ENCODE data around the gene DDHD1.

Gene DDHD1

GRCh38 chr14:53043027-53043581 lies 110.0 kb downstream of the DDHD1 start:
- H3K4me3 Mint-ChIP-seq: no peak overlapping the region
- peaks cover 5% of the 10 kb centered on the region for H3K4me1 Mint-ChIP-seq
- CTCF ChIA-PET: interaction anchor here (2.4 kb wide), 1 partner anchor 11 kb away, joined by 8 read pairs; no protein-coding TSS in a partner anchor
- H3K9me3 Mint-ChIP-seq: no peaks in the 10 kb centered on the region
- no peaks in the 10 kb centered on the region for H3K27me3 Mint-ChIP-seq
- no peak for DNase-seq
- H3K27ac Mint-ChIP-seq: no peak overlapping the region
- H3K36me3 Mint-ChIP-seq: peaks cover 67% of the 10 kb centered on the region

GRCh38 chr14:53042480-53042879 lies 110.6 kb downstream of the DDHD1 start:
- peaks cover 5% of the 10 kb centered on the region for H3K4me1 Mint-ChIP-seq
- no peaks in the 10 kb centered on the region for H3K27me3 Mint-ChIP-seq
- H3K9me3 Mint-ChIP-seq: no peaks in the 10 kb centered on the region
- H3K27ac Mint-ChIP-seq: no peak overlapping the region
- H3K36me3 Mint-ChIP-seq: peaks cover 70% of the 10 kb centered on the region
- no peak overlapping the region for H3K4me3 Mint-ChIP-seq
- CTCF ChIA-PET: no interaction called here
- no peak for DNase-seq

- Mint-ChIP-seq H3K4me3 (no peak overlapping the region), H3K4me1 (peaks cover 7% of the 10 kb centered on the region), H3K36me3 (peaks cover 76% of the 10 kb centered on the region), H3K27ac (no peak overlapping the region), H3K27me3 (no peaks in the 10 kb centered on the region), H3K9me3 (peaks cover 2% of the 10 kb centered on the region)
- no peak for DNase-seq
- CTCF ChIA-PET: no interaction called here
Observed at GRCh38 chr14:53041067-53041466, 112.1 kb downstream of the DDHD1 start.

GRCh38 chr14:53038629-53039028 lies 114.5 kb downstream of the DDHD1 start:
- H3K27ac Mint-ChIP-seq: no peak overlapping the region
- CTCF ChIA-PET: no interaction called here
- no peak overlapping the region for H3K4me3 Mint-ChIP-seq
- DNase-seq: no peak
- peaks cover 2% of the 10 kb centered on the region for H3K9me3 Mint-ChIP-seq
- peaks cover 81% of the 10 kb centered on the region for H3K36me3 Mint-ChIP-seq
- H3K27me3 Mint-ChIP-seq: no peaks in the 10 kb centered on the region
- H3K4me1 Mint-ChIP-seq: peaks cover 22% of the 10 kb centered on the region

- peaks cover 82% of the 10 kb centered on the region for H3K36me3 Mint-ChIP-seq
- H3K4me1 Mint-ChIP-seq: peaks cover 28% of the 10 kb centered on the region
- peaks cover 2% of the 10 kb centered on the region for H3K9me3 Mint-ChIP-seq
- CTCF ChIA-PET: no interaction called here
- H3K4me3 Mint-ChIP-seq: no peak overlapping the region
- H3K27me3 Mint-ChIP-seq: no peaks in the 10 kb centered on the region
- no peak for DNase-seq
- no peak overlapping the region for H3K27ac Mint-ChIP-seq
Observed at GRCh38 chr14:53037016-53037415, 116.1 kb downstream of the DDHD1 start.

- DNase-seq: no peak
- H3K27ac Mint-ChIP-seq: no peak overlapping the region
- H3K36me3 Mint-ChIP-seq: peaks cover 77% of the 10 kb centered on the region
- H3K4me1 Mint-ChIP-seq: peaks cover 42% of the 10 kb centered on the region
- no peaks in the 10 kb centered on the region for H3K27me3 Mint-ChIP-seq
- no peak overlapping the region for H3K4me3 Mint-ChIP-seq
- CTCF ChIA-PET: no interaction called here
- H3K9me3 Mint-ChIP-seq: peaks cover 3% of the 10 kb centered on the region
Observed at GRCh38 chr14:53035336-53036210, 117.5 kb downstream of the DDHD1 start.

- H3K9me3 Mint-ChIP-seq: peaks cover 10% of the 10 kb centered on the region
- DNase-seq: no peak
- CTCF ChIA-PET: no interaction called here
- H3K36me3 Mint-ChIP-seq: peaks cover 77% of the 10 kb centered on the region
- no peak overlapping the region for H3K27ac Mint-ChIP-seq
- peaks cover 50% of the 10 kb centered on the region for H3K4me1 Mint-ChIP-seq
- H3K4me3 Mint-ChIP-seq: no peak overlapping the region
- no peaks in the 10 kb centered on the region for H3K27me3 Mint-ChIP-seq
Observed at GRCh38 chr14:53034688-53035230, 118.4 kb downstream of the DDHD1 start.

GRCh38 chr14:53034036-53034435 lies 119.1 kb downstream of the DDHD1 start:
- CTCF ChIA-PET: no interaction called here
- no peak overlapping the region for H3K4me3 Mint-ChIP-seq
- DNase-seq: no peak
- no peak overlapping the region for H3K27ac Mint-ChIP-seq
- peaks cover 51% of the 10 kb centered on the region for H3K4me1 Mint-ChIP-seq
- H3K36me3 Mint-ChIP-seq: peaks cover 74% of the 10 kb centered on the region
- no peaks in the 10 kb centered on the region for H3K27me3 Mint-ChIP-seq
- H3K9me3 Mint-ChIP-seq: peaks cover 14% of the 10 kb centered on the region

- no peak overlapping the region for H3K27ac Mint-ChIP-seq
- peaks cover 19% of the 10 kb centered on the region for H3K9me3 Mint-ChIP-seq
- H3K4me1 Mint-ChIP-seq: peaks cover 59% of the 10 kb centered on the region
- no peak overlapping the region for H3K4me3 Mint-ChIP-seq
- CTCF ChIA-PET: interaction anchor here (1.3 kb wide), 1 partner anchor 21 kb away, joined by 3 read pairs; no protein-coding TSS in a partner anchor
- DNase-seq: no peak
- H3K27me3 Mint-ChIP-seq: no peaks in the 10 kb centered on the region
- H3K36me3 Mint-ChIP-seq: peaks cover 69% of the 10 kb centered on the region
Observed at GRCh38 chr14:53032838-53033390, 120.2 kb downstream of the DDHD1 start.

- Mint-ChIP-seq H3K27ac (no peak overlapping the region), H3K27me3 (no peaks in the 10 kb centered on the region), H3K4me1 (peaks cover 65% of the 10 kb centered on the region), H3K36me3 (peaks cover 69% of the 10 kb centered on the region), H3K4me3 (no peak overlapping the region), H3K9me3 (peaks cover 22% of the 10 kb centered on the region)
- CTCF ChIA-PET: interaction anchor here (1.3 kb wide), 1 partner anchor 22 kb away, joined by 3 read pairs; no protein-coding TSS in a partner anchor
- DNase-seq: no peak
Observed at GRCh38 chr14:53032161-53032803, 120.8 kb downstream of the DDHD1 start.

- H3K9me3 Mint-ChIP-seq: peaks cover 24% of the 10 kb centered on the region
- peak overlapping the region; percentile 88 for H3K27ac Mint-ChIP-seq
- peaks cover 54% of the 10 kb centered on the region for H3K36me3 Mint-ChIP-seq
- H3K4me3 Mint-ChIP-seq: peak overlapping the region; percentile 32
- no peak for DNase-seq
- H3K4me1 Mint-ChIP-seq: peaks cover 61% of the 10 kb centered on the region
- CTCF ChIA-PET: interaction anchor here (1.0 kb wide), 1 partner anchor 204 kb away, joined by 3 read pairs; no protein-coding TSS in a partner anchor
- no peaks in the 10 kb centered on the region for H3K27me3 Mint-ChIP-seq
Observed at GRCh38 chr14:53027562-53027961, 125.6 kb downstream of the DDHD1 start.

GRCh38 chr14:53027041-53027440 lies 126.1 kb downstream of the DDHD1 start:
- CTCF ChIA-PET: interaction anchor here (1.0 kb wide), 1 partner anchor 204 kb away, joined by 3 read pairs; no protein-coding TSS in a partner anchor
- H3K9me3 Mint-ChIP-seq: peaks cover 24% of the 10 kb centered on the region
- H3K4me1 Mint-ChIP-seq: peaks cover 58% of the 10 kb centered on the region
- H3K27ac Mint-ChIP-seq: peak overlapping the region; percentile 88
- H3K27me3 Mint-ChIP-seq: no peaks in the 10 kb centered on the region
- H3K36me3 Mint-ChIP-seq: peaks cover 49% of the 10 kb centered on the region
- DNase-seq: no peak
- no peak overlapping the region for H3K4me3 Mint-ChIP-seq

GRCh38 chr14:53023325-53023724 lies 129.8 kb downstream of the DDHD1 start:
- CTCF ChIA-PET: interaction anchor here (1.0 kb wide), 1 partner anchor 31 kb away, joined by 3 read pairs; no protein-coding TSS in a partner anchor
- Mint-ChIP-seq H3K36me3 (peaks cover 25% of the 10 kb centered on the region), H3K9me3 (peaks cover 9% of the 10 kb centered on the region), H3K27ac (no peak overlapping the region), H3K4me3 (no peak overlapping the region), H3K27me3 (no peaks in the 10 kb centered on the region), H3K4me1 (peaks cover 26% of the 10 kb centered on the region)
- no peak for DNase-seq

GRCh38 chr14:53022593-53022992 lies 130.5 kb downstream of the DDHD1 start:
- Mint-ChIP-seq H3K9me3 (peaks cover 8% of the 10 kb centered on the region), H3K4me1 (peaks cover 19% of the 10 kb centered on the region), H3K4me3 (no peak overlapping the region), H3K36me3 (peaks cover 21% of the 10 kb centered on the region), H3K27me3 (no peaks in the 10 kb centered on the region), H3K27ac (no peak overlapping the region)
- DNase-seq: no peak
- CTCF ChIA-PET: interaction anchor here (1.0 kb wide), 1 partner anchor 32 kb away, joined by 3 read pairs; no protein-coding TSS in a partner anchor

Data from activated naive CD4-positive, alpha-beta T cell treated with anti-CD3 and anti-CD28 coated beads, Interleukin-2, amount 10 ng/mL, durations not matched to agents 7 days and 5 days (primary cell).